D721Med (cell line): Measurements from ENCODE around the gene NUDT2.

Experiments
- DNase-seq: peaks from one replicate; pipeline ENCODE4 v3.0.0; 2011; ENCODE audit warnings: low spot score; ENCODE audit not compliant: insufficient read length
- FAIRE-seq: peaks from 2 replicates; lab custom pipeline; 2011; peaks lifted over from hg19 to GRCh38; lab: Jason Lieb, UNC
- CTCF ChIP-seq: IDR thresholded peaks from 2 replicates; pipeline ENCODE4 v1.5.1; 2012; ENCODE audit warnings: mild to moderate bottlenecking, control low read depth; ENCODE audit not compliant: insufficient read depth; ENCODE audit errors: missing control alignments

The NUDT2 gene

GRCh38 chr9:34392511-34392910 is 63.1 kb downstream of the NUDT2 start:
- FAIRE-seq, result no peak
- no peak for TF ChIP-seq CTCF
- no peak for DNase-seq
